Effector CD8-positive, alpha-beta T cell (primary cell): ENCODE results near the gene EDN2.

Experiments
- DNase-seq: peaks from one replicate; lab custom pipeline; 2025; lab: John Stamatoyannopoulos, UW

The EDN2 gene

DNA sequence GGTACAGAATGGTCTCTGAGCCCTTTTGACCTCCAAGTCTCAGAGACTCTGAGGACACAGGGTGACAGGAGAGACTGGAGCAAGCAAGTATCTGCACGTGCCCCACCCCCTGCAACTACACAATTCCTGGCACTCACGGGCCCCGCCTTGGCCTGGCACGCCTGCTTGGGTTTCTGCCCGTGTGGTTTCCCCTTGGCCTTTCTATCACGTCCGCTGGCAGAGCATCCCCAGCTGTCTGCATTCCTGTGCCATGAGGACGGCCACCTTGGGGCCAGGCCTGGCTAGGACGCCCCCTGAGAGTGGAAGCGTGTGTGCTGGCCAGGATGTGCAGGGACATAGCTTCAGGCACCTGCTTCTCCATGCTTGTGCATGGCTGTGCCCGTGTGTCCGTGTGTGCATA is 14.3 kb upstream of the EDN2 start:
- no peak for DNase-seq

GRCh38 chr1:41498391-41498790 is 13.9 kb upstream of the EDN2 start:
- no peak for DNase-seq

DNA sequence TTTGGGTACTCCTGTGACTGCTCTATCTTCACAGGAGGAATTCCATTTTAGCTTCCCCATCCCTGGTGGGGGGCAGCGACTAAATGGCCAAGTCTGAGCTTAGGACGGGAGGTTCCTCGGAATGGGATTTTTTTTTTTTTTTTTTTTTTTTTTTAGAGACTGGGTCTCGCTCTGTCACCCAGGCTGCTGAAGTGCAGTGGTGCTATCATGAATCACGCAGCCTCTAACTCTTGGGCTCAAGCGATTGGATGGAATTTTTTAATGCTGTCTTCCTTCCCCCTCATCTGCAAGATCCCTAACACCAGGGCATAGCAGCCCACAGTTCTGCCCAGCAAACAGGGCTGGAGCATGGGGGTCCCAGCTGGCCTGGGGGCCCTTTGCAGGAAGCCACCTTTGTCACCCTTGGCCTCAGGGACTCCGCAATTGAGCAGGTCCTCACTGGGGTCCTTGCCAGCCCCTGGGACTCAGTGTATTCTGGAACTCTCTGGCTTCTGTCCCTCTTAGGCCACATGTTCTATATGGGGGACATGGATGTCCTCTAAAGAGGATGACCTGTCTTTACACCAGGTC is 13.1 kb upstream of the EDN2 start:
- DNase-seq, result no peak

DNA sequence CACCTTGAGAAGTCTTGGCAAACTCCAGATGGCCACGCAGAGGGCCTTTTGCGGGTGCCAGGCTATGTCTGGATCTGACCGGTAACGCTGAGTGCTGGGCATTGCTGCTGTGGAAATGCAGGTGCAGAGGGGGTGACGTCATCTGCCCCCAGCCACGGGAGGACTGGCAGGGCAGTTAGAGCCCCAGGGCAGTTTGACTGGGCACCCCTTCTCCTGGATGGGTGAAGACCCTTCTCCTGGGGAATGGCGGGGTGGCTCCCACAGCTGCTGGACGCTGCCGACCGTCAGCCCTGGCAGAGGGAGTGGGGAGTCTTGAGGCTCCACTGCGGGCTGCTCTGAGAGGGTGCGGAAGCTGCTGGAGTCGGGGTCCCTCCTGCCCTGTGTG is 12.6 kb upstream of the EDN2 start:
- no peak for DNase-seq

DNA sequence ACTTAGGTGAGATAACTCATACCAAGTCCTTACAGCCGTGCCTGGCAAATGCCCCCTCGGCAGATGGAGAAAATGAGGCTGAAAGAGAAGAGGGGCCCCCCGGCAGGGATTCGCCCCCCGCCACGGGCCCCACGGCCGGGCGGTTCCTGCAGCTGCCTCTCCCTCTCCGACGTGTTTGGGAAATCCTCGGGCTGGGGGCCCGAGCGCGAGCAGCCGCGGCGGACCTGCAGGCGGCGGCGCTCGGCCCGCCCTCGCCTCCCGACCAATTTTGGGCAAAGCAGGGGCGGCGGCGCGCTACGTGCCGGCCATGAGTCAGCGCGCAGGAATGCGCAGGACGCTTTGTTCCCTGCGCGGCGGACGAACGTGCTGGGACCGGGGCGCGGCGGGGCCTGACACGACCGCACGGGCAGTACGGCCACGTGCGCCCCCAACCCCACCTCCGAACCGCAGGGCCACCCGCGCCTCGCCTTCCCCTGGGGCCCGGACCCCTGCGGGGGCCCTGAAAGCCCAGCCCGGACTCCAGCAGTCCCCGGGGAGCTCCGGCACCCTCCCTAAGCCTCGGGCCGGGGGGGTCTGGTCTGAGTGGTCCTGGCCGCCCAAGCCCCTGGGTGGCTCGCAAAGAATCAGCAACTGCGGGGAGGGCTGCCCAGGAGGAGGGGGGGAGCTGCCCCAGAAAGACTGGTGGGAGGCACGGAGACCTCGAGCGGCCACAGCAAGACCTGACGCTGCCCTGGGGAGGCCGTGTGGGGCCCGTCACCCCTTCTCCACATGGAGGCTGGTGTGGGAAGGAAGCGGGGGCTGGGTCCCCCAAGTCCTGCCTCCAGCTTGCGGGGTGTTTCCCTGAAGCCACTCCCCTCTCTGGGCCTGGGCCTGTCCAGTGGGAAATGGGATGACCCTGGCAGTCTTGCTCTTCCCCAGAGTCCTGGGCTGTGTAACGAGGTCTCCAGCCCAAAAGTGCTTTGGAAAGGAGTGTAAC is 11.9 kb upstream of the EDN2 start:
- no peak for DNase-seq

DNA sequence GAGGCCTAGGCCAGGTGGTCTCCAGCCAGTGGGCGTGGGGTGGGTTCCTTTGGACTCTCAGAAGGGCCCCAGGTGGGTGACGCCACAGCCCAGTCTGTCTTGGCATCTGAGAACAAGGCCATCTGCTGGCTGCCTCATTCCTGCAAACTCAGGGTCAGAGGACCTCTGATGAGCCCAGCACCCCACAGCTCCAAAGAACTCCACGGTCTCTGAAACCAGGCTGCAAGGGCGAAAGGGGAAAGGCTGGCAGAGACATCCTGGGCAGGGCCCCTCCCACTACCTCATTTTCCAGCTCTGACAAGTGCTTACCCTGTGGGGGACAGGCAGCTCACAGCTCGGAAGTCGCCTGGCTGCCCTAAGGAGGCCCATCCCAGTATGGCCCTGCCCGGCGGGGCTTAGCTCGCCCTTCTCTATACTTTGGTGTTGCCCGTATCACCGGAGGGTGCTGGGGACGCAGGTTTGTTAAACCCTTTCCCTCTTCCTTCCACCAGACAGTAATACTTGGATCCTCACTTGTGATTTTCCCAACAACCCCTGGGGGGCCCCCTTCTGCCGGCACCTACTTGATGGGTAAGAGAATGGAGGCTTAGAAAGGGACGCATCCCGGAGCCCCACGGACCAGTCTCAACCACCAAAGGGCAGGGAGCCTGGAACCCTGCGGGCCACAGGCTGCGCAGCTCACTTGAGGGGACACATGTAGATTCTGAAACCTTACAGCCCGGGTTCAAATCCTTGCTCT is 10.9 kb upstream of the EDN2 start:
- DNase-seq, result no peak

GRCh38 chr1:41494351-41495209 is 10.1 kb upstream of the EDN2 start:
- DNase-seq, result no peak

DNA sequence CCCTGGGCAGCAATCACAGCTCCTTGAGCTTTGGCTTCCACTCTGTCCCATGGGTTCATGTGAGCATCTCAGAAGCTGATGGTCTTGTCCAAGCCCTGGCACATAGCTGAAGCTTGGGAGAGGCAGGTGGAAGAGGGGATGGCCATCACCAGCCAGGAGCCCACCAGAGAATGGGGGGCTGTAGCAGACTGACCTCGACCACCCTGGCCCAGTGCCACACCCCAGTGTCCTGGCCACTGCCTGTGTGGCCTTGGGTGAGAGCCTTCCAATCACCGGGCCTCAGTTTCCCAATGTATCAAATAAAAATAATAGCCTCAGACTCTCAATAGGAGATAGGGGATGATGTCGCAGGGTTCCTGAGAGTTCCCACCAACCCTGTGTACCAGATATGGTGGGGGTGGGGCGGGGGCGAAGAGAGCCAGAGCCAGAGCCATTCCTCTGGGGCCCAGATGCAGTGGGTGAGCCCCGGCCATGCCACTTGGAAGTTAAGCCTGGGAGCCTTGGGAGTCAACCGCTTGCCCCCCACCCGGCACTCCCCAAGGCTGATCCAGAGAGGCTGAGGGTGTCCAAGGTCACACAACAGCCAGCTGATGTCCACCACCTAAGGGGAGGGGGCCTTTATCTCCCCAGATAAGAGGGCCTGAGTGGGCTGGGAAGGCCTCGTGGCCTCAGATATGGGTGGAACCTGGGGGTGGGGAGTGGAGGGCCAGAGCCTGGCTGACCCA is 9.3 kb upstream of the EDN2 start:
- DNase-seq, result no peak

DNA sequence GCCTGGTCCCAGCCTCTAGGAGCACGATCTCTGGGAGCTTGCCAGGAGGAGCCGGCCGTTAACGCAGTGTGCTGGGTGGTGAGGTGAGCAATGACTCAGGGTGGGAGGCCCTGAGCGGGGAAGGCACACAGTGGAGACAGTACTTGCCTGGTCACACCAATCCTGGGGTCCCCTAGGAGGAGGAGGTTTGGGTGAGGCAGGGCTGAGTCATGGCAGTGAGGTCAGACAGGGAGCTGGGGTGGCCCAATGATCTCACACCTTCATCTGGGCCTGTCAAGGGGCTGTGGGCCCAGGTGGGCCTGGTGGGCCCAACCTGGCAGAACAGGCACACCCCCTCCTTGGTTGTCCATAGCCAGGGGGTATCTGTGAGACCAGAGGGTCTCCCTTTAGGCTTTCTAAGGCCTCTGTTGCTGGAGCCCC is 8.6 kb upstream of the EDN2 start:
- DNase-seq, result no peak

GRCh38 chr1:41492341-41492848 is 7.9 kb upstream of the EDN2 start:
- DNase-seq, result no peak

GRCh38 chr1:41490911-41491310 is 6.4 kb upstream of the EDN2 start:
- DNase-seq, result no peak

GRCh38 chr1:41489561-41489960 is 5.1 kb upstream of the EDN2 start:
- no peak for DNase-seq

GRCh38 chr1:41488040-41488951 is 3.8 kb upstream of the EDN2 start:
- DNase-seq, result no peak

DNA sequence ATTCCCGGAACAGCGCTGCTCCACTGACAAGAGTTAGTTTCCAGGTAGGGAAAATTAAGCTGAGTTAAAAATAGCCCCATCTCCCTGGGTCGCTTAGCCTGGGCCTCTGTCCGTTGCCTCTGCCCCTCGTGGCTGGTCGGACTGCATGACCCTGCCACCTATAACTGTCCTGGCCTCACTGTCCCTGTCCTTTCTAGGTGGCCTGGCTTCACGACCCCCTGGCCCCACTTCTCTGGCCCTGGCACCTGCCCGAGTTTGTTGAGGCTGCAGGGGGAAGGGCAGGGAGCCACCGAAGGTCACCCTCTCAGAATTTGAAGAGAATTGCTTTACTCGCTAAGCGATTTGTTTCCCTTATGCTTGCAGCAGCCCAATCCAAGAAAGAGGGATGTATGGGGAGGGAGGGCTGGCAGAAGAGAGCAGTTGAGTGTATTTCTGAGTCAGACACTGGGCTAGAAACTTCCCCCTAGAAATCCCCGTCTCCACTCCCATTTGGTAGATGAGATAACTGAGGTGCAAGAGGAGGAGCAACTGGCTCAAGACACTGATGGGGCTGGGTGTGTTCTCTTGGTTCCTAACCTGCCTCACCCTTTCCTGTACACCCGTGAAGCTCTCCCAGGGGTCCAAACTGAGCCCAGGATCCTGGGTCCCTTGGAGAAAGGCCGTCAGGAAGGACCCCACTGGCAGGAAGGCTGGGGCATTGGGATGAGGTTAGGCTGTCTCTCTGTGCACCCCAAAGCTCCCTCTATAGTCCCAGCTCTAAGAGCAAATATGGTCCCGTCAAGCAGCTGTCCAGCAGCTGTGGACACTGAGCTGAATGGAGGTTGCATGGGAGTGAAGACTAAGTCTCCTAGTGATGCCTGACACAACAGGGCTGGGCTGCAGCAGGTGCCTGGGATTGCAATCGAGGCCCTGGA is 2.9 kb upstream of the EDN2 start:
- DNase-seq, result no peak

- no peak for DNase-seq
These were observed 2.1 kb upstream of the EDN2 start for GRCh38 chr1:41486371-41487125.

DNA sequence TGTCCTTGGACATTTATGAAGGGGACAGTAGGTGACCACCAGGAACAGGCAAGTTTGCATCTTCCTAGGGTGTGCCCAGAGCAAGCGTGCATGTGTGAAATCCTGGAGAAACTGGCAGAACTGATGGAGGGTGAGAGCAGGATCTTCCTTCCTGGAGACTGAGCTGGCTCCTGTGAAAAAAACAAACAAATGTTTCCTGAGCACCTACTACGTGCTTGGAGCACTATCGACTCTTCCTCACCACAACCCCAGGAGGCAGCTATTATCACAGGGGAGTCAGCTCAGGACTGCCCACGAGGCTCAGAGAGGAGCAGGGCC is 1.5 kb upstream of the EDN2 start:
- no peak for DNase-seq

DNA sequence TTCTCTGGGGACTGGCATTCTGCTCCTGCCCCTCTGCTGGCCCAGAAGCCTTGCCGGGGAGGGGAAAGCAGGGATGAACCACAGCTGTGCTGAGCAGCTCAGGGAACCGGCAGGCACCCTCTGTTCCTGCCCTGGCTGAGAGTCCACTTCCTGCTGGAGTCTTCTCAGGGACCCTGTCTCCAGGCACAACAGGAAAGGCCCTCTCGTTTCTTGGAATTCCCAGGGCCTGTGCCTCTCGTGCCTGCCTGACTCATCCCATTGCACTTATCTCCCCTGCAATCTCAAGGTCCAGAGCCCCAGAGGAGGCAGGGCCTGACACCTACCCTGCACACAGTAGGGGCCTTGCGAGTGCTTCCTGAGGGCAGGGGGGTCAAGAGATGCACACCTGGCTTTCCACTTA is 1.1 kb upstream of the EDN2 start:
- DNase-seq, result no peak

DNA sequence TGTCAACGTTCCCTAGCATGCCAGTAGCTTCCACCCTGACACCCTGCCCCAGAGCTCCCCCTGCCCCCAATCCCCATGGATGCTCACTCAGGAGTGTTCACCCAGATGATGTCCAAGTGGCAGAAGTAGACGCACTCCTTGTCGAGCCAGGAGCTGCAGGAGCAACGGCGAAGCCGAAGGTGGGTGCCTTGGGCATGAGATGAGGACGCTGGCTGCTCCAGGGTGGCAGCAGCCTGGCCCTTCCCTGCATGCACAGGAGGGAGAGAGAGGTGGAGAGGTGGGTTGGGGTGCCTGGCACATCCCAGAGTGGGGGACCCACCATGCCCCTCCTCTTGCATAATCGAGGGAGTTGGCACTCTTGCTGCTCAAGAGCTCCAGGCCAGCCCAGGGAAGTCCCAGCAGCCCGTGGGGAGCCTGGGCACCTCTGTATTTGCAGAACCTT is 502 bp downstream of the EDN2 start:
- DNase-seq, result no peak
